HG03135 (cell line): ENCODE results near the gene SERPINA10.
"Not testable (repeated sequence)": the region's sequence is repeated elsewhere in the genome, so short reads cannot be mapped to it uniquely, and the experiment has no call there.

Experiments used
- ATAC-seq: cut with Tn5 transposase; IDR thresholded peaks from one replicate; pipeline ENCODE4 v1.9.1; 2021; ENCODE audit warnings: mild to moderate bottlenecking, moderate library complexity; ENCODE audit not compliant: unreplicated experiment

SERPINA10 gene

DNA sequence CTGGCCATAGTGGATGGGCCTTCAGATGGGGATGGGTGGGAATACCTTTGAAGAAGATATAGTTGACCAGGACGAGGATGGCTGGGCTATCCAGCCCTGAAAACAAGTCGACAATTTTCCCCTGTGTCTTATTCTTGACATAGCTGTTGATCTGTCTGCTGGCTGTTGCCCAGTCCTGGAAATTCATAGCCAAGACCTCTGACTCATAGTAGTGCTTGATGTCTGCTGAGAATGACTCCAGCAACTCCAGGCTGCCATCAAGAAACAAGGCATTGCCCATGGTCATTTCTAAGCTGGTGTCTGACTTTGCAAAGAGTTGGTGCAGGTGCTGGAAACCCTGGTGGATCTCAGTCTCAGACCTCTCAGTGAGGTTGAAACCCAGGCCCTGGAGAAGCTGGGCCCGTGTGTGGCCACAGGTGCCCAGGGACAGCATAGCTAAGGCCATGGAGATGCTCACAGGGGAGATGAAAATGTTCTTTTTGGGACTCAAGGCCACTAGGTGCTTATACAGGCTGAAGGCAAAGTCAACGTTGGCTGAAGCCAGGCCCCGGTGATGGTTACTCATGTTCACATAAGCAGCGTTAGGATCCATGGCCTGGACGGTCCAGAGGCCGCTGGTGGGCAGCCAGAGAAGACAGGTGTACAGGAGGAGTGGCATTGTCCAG, 21.1 kb upstream of the SERPINA10 start:
- ATAC-seq = no peak

DNA sequence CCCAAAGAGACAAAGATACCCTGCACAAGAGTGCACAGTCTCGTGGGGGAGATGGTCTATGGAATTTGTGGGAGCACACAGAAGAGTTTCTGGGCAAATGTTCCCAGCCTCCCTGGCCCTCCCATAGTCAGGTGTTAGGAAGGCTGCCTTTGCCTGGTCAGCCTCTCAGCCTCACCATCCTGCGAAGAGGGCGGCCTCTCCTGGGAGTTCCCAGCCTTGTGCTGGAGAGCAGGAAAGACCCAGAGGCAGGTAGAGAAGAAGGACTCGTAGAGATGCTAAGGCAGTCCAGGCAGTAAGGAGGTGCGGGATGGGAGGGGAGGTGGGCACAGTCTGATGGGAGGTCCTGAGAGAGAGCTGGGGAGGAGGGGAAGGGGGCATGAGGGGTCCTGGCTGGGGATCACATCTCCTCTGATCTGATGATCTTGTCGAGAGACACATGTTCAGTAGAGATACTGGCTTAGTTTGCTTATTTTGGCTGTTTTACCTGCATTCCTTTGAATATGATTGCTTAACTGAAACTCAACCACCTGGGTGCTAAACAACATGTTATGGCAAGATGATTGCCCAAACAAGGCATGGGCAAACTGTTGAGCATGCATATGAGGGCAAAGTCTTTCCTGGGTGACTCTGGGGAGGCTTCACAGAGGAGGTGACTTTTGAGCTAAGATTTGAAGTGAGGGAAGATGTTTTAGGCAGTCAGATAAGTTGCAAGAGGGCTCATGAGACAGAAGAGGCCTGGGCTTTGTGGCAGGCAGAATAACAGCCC, 19.6 kb upstream of the SERPINA10 start:
- no peak for ATAC-seq

DNA sequence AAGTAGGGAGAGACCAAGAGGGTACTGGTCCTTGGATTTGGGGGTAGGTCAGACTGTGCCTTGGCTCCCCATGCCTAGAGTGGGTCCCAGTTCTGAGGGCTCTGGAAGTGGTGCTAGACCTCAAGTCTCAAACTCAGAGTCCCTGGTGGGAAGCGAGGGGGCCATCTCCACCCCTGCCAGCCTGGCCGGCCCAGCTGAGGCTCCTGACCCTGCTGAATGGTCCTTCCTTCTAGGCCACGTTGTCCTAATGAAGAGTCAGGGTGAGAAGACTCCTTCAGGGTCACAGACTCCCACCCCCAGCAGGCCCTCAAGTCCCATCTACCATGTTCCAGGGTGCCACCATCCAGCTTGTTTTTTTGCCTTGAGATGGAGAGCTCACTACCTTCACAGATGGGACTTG, 17.2 kb upstream of the SERPINA10 start:
- no peak for ATAC-seq

DNA sequence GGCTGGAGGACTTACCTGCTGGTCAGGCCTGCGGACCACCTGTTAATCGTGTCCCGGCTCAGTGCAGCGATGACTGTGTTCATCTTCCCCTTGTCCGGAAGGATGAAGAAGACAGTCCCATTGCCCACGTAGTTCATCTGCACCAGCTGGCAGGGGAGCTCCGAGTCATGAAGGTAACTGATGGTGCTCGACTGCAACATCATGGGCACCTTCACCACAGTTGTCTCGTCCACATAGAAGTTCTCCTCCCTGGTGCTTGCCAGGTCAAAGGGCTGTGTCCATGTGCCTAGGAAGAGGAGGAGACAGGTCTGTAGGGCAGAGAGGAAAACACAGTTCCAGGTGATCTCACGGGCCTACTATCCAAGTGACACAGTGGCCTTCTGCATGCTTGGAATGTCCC, 16.7 kb upstream of the SERPINA10 start:
- ATAC-seq = no peak

DNA sequence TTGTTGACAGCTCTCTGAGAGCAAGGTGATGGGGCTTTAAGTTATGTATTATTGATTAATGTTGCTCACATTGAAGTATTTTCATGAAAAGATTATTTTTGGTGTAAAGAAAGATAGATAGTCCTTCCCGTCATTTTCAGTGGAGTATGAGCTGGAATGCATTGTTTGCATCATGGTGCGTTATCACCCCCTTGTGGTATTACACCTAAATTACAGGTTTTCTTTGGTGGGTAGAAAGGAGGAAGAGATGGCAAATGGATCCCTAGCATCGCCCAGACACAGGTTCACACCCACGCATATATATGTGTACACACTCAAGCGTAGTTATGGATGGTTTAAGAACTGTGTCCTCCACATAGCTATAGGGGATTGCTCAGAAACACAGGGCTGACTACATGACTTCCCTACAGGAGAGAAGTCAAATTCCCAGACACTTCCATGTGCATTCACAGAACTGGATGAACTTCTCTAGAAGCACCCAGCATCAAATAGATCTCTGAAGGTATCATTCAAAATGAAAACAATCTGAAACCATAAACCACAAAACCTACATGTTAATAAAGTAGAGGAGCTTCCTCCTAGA, 14.4 kb upstream of the SERPINA10 start:
- ATAC-seq = no peak

DNA sequence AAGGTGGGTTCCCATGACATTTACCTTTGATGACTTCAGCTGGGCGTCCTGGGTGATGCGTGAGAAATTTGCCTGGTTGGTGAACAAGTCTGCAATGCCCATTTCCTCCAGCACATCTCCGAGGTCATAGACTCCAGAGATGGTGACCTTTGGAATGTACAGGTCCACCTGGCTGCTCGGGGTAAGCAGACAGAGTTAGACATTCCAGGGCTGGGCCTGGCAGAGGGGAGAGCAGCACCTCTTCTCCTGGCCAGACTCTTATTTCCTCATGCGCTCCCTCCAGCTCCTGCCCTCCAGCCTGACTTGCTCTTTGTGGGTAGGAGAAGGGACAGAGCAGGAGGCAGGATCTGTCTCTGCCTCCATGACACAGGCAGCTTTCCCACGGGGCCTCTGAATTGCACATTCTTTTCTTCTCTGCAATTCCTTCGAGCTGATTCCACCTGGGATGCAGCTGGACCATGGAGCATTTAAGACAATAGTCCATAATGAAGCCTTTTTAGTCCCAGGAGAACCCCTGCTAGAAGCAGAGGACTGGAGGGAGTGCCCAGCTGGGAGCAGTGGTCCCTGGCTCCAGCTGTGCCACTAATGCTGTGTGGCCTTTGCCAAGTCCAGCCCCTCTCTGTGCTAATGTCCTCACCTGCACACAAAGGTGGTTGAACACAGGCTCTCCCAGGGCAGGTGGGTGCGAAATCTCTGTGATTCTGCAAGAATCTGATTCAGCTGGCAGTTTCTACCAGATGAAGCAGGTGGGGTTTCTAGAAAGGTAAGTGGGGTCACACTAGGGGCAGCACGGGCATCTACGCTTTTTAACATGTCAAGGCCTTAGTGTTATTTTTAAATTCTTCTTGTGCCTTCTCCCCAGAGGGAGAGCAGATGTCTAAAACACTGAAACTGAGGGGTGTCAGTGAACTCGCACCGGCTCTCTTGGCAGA, 13.2 kb upstream of the SERPINA10 start:
- ATAC-seq = no peak

DNA sequence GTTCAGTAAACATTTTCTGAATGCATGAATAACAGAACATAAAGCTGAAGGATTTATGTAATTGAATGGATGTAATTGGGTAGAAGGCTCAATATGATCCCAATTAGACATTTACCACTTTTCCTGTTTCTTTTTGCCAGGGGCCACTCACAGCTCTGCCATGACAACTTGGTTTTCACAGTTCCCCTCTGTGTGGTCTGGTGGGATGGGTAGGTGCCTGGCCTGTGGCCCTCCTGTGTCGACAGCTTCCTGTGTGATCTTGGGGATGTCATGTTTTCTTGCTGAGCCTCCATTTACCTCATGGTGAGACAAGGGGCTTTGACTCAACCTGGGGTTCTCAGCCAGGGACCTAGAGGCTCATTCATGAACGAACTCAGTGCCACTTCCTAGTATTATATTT, 12.6 kb upstream of the SERPINA10 start:
- no peak for ATAC-seq

DNA sequence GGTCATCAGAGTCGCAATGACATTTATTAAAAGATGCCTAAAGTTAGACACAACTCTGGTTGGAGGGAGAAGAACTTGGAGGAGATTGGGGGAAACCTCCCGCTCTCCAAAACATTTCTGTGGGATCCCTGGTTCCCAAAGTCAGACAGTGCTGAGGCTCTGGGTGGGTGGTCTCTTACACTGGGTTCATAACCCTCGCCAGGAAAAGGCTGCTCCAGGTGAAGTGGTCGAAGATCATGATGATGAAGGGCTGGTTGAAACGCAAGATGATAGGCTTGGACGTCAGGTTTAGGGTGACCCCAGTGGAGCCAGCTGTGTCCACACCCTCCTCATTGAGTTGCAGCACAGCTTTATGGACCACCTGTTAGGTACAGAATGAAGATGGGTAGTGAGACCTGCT, 11.2 kb upstream of the SERPINA10 start:
- no peak for ATAC-seq

DNA sequence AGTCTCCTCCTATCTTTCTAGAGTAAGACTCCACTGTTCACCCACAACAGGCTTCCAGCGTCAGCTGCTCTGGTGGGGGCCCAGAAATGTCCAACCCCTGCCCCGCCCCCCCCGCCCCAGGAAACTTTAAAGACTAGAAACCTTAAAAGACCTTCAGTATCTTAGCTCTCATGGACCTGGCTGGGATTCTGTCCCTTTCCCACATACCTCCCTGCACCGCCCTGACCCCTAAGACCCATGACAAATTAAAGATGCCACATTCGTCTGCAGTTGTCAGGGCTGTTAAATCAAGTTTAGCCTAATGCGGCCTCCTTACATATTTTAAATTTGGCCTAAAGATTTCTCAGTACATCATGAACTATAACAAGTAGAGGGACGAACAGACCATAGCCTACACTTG, 10.0 kb upstream of the SERPINA10 start:
- no peak for ATAC-seq

DNA sequence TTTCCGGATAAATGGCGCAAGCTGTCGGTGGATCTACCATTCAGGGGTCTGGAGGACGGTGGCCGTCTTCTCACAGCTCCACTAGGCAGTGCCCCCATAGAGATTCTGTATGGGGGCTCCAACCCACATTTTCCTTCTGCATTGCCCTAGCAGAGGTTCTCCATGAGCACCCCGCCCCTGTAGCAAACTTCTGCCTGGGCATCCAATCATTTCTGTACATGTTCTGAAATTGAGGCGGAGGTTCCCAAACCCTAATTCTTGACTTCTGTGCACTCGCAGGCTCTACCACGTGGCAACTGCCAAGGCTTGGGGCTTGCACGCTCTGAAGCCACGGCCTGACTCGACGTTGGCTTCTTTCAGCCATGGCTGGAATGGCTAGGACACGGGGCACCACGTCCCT, 5.1 kb upstream of the SERPINA10 start:
- ATAC-seq = no peak

DNA sequence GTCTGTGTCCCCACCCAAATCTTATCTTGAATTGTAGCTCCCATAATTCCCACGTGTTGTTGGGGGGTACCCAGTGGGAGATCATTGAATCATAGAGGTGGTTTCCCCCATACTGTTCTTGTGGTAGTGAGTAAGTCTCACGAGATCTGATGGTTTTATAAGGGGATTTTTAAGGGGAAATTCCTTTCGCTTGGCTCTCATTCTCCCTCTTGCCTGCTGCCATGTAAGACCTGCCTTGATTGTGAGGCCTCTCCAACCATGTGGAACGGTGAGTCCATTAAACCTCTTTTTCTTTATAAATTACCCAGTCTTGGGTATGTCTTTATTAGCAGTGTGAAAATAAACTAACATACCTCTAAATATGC, 3.1 kb upstream of the SERPINA10 start:
- not testable (repeated sequence) for ATAC-seq

DNA sequence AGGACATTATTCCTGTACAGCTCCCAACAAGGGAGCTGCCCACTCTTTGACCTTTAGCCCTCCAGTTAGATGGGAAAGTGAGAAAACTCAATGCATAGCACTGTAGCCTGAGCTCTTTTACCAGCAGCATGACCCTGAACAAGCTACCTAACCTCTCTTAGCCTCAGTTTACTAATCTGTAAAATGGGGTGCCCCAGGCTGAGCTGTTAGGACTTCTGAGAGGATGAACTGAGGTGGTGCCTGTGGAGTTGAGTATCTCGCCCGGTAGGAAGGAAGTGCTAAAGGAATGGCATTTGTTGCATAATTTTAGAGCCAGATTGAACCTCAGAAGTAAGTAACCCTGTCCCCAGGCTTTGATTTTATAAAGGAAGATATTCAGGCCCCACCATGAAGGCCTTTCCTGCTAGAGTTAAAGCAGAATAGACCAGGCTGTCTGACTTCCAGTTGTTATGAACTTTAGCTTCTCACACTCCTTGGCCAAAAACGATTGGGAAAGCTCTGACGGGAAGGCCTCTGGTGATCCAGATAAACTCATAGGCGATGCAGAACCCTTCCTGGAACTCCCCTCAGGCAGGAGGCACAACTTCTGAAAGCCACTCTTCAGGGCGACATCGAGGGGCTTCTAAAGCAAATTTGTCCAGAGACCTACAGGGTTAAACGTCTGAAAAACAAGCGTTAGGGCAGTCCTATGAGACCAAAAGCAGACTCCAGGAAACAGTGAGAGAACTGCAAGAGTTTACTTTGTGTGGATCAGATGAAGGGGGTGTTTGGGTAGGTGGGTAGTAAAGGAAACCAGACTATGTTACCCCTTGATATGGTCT, 2.5 kb upstream of the SERPINA10 start:
- no peak for ATAC-seq

DNA sequence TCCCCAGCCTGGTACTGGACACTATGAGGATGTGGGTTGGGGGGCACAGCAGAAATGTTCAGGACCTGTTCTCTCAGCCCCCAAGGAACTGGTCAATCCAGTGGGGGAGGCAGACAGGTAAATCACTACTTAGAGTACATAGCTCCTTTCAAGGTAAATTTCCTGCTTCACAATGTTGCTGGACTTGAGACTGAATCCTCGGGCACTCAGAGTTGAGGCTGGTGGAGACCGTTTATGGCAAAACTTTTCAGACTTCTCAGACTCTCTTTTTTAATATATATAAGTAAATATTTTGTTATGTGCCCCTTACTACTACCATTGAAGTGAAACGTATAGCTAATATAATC, 483 bp upstream of the SERPINA10 start:
- no peak for ATAC-seq

DNA sequence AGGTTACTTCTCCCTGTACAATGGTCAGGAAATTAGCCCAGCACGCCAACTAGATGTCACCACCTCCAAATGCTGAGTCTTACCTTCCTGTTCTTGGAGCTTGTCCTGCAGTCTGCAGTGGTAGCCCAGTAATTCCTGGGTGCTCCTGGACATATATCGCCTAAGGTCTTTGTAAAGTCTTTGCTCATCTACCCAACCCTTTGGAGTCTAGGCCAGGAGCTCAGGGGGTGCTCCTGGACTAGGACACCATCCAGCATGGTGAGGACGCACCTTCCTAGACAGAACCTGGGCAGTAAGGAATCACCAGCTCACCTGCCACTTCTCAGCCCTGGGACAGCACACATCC, 569 bp downstream of the SERPINA10 start:
- ATAC-seq = no peak

DNA sequence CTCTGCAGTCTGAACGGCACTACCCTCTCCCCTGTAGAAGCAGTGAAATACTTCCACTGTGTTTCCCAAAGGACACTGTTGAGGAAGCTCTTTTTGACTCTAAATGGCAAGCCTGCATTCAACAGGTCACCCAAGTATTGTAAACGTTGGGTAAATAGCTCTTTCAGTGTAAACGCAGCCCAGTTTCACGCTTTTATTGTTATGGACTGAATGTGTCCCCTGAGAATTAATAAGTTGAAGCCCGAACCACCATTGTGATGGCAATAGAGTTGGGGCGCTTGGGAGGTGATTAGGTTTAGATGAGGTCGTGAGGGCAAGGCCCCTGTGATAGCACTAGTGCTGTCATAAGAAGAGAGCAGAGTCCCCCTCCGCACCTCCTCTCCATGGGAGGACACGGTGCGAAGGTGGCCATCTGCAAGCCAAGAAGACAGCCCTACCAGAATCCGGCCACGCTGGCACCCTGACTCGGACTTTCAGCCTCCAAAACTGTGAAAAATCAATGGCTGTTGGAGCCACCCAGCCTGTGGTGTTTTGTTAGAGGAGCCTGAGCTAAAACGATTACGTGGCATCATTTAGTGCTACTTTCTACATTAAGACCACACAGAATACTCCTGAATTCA, 1.1 kb downstream of the SERPINA10 start:
- no peak for ATAC-seq

DNA sequence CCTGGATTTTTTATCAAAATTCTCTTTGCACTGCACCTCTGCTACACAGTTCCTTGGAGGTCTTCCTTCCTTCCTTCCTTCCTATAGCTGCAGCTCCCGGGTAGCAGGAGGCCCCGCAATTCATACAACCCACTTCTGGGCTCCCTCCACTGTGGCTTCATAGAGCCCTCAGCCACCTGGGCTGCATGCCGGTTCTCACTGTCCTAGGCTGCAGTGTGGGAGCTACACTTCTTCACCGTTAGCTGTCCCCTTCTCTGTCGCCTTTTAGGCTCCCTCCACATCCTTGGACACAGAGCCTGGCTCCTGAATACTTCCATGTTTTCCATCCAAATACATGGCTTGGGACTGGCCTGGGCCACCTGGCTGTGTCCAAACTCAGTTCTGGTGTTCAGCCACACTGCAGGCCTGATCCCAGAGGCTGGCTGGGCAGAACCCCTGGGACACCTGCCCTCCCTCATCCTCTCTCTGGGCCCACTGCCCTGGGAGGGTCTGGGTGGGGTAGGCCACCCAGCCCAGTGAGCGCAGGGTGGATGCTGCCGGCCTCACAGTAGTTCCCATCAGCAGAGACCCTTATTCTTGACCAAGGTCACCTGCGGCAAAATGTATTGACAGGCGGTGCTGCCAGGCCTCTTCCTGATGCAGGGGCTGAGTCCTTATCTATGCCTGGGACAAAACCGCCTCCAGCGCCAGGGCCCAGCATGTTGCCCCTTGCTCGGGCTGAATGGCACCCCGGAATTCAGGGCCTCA, 1.7 kb downstream of the SERPINA10 start:
- no peak for ATAC-seq

DNA sequence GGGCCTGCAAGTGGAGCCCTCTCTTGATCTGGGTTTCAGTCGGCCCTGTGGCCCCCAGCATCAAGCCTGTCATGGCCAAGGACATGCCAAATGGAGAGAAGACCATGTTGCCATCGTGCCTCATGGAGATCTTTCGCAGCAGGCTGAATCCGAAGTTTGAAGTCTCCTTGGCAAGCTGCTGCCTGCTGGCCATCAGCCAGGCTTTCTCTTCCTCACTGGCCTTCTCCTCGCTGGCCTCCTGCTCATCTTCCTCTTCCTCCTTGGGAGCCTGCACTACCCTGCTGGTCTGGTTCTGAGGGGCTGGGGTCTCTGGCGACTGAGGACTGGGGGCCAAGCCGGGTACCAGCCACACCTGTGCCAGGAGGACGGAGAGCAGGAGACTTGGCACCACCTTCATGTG, 2.9 kb downstream of the SERPINA10 start:
- ATAC-seq = no peak

DNA sequence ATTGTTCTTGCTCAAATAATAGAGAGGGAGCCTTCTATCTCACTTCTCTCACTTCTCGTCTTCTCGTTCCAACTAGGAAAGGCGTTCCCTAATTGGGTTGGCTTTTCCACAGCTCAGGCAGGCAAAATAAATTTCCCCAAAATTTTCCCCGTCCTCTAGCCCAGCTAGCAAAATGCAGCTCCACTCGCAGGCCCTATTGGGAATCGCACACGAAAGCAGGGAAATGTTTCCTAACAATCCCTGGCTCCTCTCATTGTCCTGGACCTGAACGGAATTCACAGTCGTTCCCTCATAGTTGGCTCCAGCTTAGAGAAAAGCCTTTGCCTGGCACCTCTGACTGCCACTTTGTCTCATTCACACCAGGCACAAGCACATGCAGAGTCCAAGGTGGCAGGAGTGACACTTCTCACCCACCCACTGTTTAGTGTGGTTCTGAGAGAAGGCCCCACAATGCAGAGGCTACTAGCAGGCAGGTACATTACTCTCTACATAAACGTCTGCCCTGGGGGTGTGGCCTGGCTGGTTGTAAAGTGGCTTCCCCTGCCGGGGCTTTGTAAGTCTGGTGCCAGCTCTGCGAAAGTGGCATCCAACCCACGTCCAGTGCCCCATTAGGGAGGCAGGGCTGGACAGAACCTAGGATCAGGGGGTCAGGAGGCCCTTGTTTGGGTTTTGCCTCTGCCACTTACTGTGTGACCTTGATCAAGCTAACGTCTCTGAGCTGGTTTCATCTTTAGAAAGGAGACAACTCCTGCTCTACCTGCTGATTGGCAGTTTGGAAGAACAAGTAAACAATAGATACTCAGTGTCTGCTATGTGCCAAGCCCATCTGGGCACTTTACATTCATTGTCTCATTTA, 4.2 kb downstream of the SERPINA10 start:
- ATAC-seq = no peak

DNA sequence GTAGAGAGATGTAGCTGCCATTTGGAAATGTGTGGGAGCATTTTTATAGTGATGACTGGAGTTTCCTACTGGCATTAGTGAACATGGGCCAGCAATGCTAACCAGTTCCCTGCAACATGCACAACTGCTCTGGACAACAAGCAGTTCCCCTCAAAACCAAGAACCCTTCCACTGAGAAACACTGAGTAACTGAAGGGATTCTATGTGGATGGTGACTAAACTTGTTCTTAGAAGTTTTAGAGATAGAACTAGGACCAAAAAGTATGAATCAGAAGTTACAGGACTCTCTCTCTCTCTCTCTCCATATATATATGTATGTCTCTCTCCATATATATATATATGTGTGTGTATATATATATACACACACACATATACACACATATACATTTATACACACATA, 7.9 kb downstream of the SERPINA10 start:
- ATAC-seq = no peak
